HEK293 (cell line): ENCODE data around the gene RNASET2.
"Not testable (repeated sequence)": the region's sequence is repeated elsewhere in the genome, so short reads cannot be mapped to it uniquely, and the experiment has no call there.

Source experiments
- CTCF ChIA-PET: fragments of 350-600 bp; formaldehyde crosslinking; extraction: SDS; loops from one replicate; lab custom pipeline; 2021; ENCODE audit warnings: antibody characterized with exemption; lab: Yijun Ruan, JAX
- POLR2A ChIA-PET: fragments of 300-600 bp; formaldehyde crosslinking; extraction: SDS; loops from one replicate; lab custom pipeline; 2020; ENCODE audit warnings: antibody characterized with exemption, inconsistent platforms; lab: Yijun Ruan, JAX
- H3K27ac ChIP-seq: fragments of 200-500 bp; sonication (Bioruptor generic); 2 replicates; pipeline ENCODE4 v1.5.1; 2014; ENCODE audit warnings: low read depth, low read length, control low read depth, inconsistent platforms; ENCODE audit errors: extremely low read depth
- H3K36me3 ChIP-seq, 2 experiments: fragments of 200-500 bp in 1 of 2; sonication (Bioruptor generic) in 1 of 2; 1 replicate in 1 of 2; 2 replicates in 1 of 2; pipeline ENCODE4 v1.5.1; 2014 to 2017; ENCODE audit warnings: inconsistent platforms in 2 of 2, low read length in 2 of 2; ENCODE audit not compliant: control insufficient read depth in 2 of 2, insufficient read depth in 1 of 2
- H3K4me1 ChIP-seq: fragments of 200-500 bp; sonication (Bioruptor generic); 2 replicates; pipeline ENCODE4 v1.5.1; 2014; ENCODE audit warnings: mild to moderate bottlenecking, low read length, inconsistent platforms; ENCODE audit not compliant: control insufficient read depth, insufficient read depth
- H3K4me3 ChIP-seq: 2 replicates; pipeline ENCODE4 v1.5.1; 2011; ENCODE audit warnings: low read depth, mild to moderate bottlenecking, control low read depth, low read length, moderate library complexity
- H3K9me3 ChIP-seq: fragments of 200-500 bp; sonication (Bioruptor generic); 2 replicates; pipeline ENCODE4 v1.5.1; 2014; ENCODE audit warnings: low read depth, low read length, inconsistent platforms; ENCODE audit not compliant: control insufficient read depth, insufficient read depth
- GLI4 ChIP-seq: fragments of 450-650 bp; formaldehyde crosslinking; IDR thresholded peaks from 2 replicates; pipeline ENCODE4 v1.5.1; 2016; ENCODE audit warnings: missing biosample characterization, missing genetic modification characterization
- GLIS1 ChIP-seq: fragments of 450-650 bp; formaldehyde crosslinking; IDR thresholded peaks from 2 replicates; pipeline ENCODE4 v1.5.1; 2016; ENCODE audit warnings: missing biosample characterization, missing genetic modification characterization
- MZF1 ChIP-seq: fragments of 450-650 bp; formaldehyde crosslinking; IDR thresholded peaks from 2 replicates; pipeline ENCODE4 v1.5.1; 2017; ENCODE audit warnings: missing biosample characterization, missing genetic modification characterization, borderline replicate concordance
- PBX3 ChIP-seq: sonication (generic); formaldehyde crosslinking; IDR thresholded peaks from 2 replicates; pipeline ENCODE4 v1.8.1; 2022; ENCODE audit warnings: mild to moderate bottlenecking, moderate library complexity, missing genetic modification reagents
- SP7 ChIP-seq: fragments of 450-650 bp; formaldehyde crosslinking; IDR thresholded peaks from 2 replicates; pipeline ENCODE4 v1.5.1; 2016; ENCODE audit warnings: missing biosample characterization, missing genetic modification characterization
- TCF7L2 ChIP-seq: IDR thresholded peaks from 2 replicates; pipeline ENCODE4 v1.6.1; 2011; ENCODE audit warnings: low read depth, mild to moderate bottlenecking, inconsistent platforms, low read length, moderate library complexity, borderline replicate concordance
- ZBTB21 ChIP-seq: fragments of 450-650 bp; formaldehyde crosslinking; IDR thresholded peaks from 2 replicates; pipeline ENCODE4 v1.5.1; 2017; ENCODE audit warnings: missing biosample characterization, missing genetic modification characterization
- ZFHX2 ChIP-seq: fragments of 450-650 bp; formaldehyde crosslinking; conservative IDR thresholded peaks from 2 replicates; pipeline ENCODE4 v1.5.1; 2016; ENCODE audit warnings: missing biosample characterization, missing genetic modification characterization
- ZNF2 ChIP-seq: fragments of 450-650 bp; formaldehyde crosslinking; IDR thresholded peaks from 2 replicates; pipeline ENCODE4 v1.5.1; 2016; ENCODE audit warnings: missing biosample characterization, missing genetic modification characterization
- ZNF23 ChIP-seq: fragments of 450-650 bp; formaldehyde crosslinking; IDR thresholded peaks from 2 replicates; pipeline ENCODE4 v1.5.1; 2016; ENCODE audit warnings: missing biosample characterization, missing genetic modification characterization, borderline replicate concordance
- ZNF324 ChIP-seq: fragments of 450-650 bp; formaldehyde crosslinking; IDR thresholded peaks from 2 replicates; pipeline ENCODE4 v1.5.1; 2016; ENCODE audit warnings: missing biosample characterization, missing genetic modification characterization
- ZNF558 ChIP-seq: fragments of 450-650 bp; formaldehyde crosslinking; IDR thresholded peaks from 2 replicates; pipeline ENCODE4 v1.5.1; 2016; ENCODE audit warnings: missing biosample characterization, missing genetic modification characterization
- ZNF626 ChIP-seq: fragments of 450-650 bp; sonication (Bioruptor Pico); formaldehyde crosslinking; IDR thresholded peaks from 2 replicates; pipeline ENCODE4 v1.5.1; 2018; ENCODE audit warnings: missing biosample characterization, missing genetic modification characterization, inconsistent platforms
- ZNF654 ChIP-seq: fragments of 450-650 bp; formaldehyde crosslinking; IDR thresholded peaks from 2 replicates; pipeline ENCODE4 v1.5.1; 2016; ENCODE audit warnings: low read depth, missing biosample characterization, missing genetic modification characterization
- ZNF658 ChIP-seq: fragments of 450-650 bp; formaldehyde crosslinking; IDR thresholded peaks from 2 replicates; pipeline ENCODE4; 2016; ENCODE audit warnings: missing biosample characterization, missing genetic modification characterization
- ZNF660 ChIP-seq: fragments of 450-650 bp; IDR thresholded peaks from 2 replicates; pipeline ENCODE4 v1.5.1; 2018; ENCODE audit warnings: missing biosample characterization, mild to moderate bottlenecking, missing genetic modification characterization
- ZNF76 ChIP-seq: fragments of 450-650 bp; formaldehyde crosslinking; IDR thresholded peaks from 2 replicates; pipeline ENCODE4; 2016; ENCODE audit warnings: low read depth, missing biosample characterization, missing genetic modification characterization, borderline replicate concordance
- ZNF768 ChIP-seq: fragments of 450-650 bp; formaldehyde crosslinking; IDR thresholded peaks from 2 replicates; pipeline ENCODE4 v1.5.1; 2018; ENCODE audit warnings: missing biosample characterization, mild to moderate bottlenecking, missing genetic modification characterization
- ZSCAN16 ChIP-seq: fragments of 450-650 bp; formaldehyde crosslinking; IDR thresholded peaks from 2 replicates; pipeline ENCODE4 v1.5.1; 2016; ENCODE audit warnings: missing biosample characterization, missing genetic modification characterization
- TF ChIP-seq, protein P1 (sequence below): fragments of 450-650 bp; formaldehyde crosslinking; IDR thresholded peaks from 2 replicates; pipeline ENCODE4 v1.5.1; 2016; ENCODE audit warnings: missing biosample characterization, missing genetic modification characterization
- TF ChIP-seq, protein P2 (sequence below): fragments of 450-650 bp; formaldehyde crosslinking; IDR thresholded peaks from 2 replicates; pipeline ENCODE4 v1.5.1; 2017; ENCODE audit warnings: missing biosample characterization, missing genetic modification characterization
- TF ChIP-seq, protein P3 (sequence below): fragments of 450-650 bp; formaldehyde crosslinking; IDR thresholded peaks from 2 replicates; pipeline ENCODE4 v1.5.1; 2016; ENCODE audit warnings: missing biosample characterization, missing genetic modification characterization

Gene RNASET2

DNA sequence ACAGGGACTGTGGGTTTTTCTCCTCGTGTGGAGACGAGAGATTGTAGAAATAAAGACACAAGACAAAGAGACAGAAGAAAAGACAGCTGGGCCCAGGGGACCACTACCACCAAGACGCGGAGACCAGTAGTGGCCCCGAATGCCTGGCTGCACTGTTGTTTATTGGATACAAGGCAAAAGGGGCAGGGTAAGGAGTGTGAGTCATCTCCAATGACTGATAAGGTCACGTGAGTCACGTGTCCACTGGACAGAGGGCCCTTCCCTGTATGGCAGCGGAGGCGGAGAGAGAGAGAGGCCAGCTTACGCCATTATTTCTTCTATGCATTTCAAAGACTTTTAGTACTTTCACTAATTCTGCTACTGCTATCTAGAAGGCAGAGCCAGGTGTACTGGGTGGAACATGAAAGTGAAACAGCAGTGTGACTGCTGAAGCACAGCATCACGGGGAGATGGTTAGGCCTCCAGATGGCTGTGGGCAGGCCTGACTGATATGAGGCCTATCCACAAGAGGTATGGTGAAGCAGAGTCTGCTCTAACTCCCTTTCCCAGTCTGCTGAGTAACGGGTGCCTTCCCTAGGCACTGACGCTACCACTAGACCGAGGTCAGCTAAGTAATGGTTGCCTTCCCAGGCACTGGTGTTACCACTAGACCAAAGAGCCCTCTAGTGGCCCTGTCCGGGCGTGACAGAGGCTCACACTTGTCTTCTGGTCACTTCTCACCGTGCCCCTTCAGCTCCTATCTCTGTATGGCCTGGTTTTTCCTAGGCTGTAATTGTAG, 5.3 kb downstream of the RNASET2 start:
- CTCF ChIA-PET: interaction anchor here (0.6 to 2.3 kb wide), 35 partner anchors 10 to 1794 kb away, joined by 3 to 26 read pairs (median 4); no protein-coding TSS in a partner anchor
- H3K36me3 ChIP-seq: peaks cover 0 to 41% of the 10 kb centered on the region in 2 experiments; a peak in 2 of 3 replicates
- TF ChIP-seq SP7 (tag by site-specific recombination) (peak; percentile 20; the same call in 1 of the 2 replicates), ZNF660 (tag by site-specific recombination) (peak; percentile 46; the same call in 1 of the 2 replicates), ZNF654 (peak; percentile 69), ZNF2 (tag by site-specific recombination) (peak; percentile 99)
- TF ChIP-seq, protein P1, sequence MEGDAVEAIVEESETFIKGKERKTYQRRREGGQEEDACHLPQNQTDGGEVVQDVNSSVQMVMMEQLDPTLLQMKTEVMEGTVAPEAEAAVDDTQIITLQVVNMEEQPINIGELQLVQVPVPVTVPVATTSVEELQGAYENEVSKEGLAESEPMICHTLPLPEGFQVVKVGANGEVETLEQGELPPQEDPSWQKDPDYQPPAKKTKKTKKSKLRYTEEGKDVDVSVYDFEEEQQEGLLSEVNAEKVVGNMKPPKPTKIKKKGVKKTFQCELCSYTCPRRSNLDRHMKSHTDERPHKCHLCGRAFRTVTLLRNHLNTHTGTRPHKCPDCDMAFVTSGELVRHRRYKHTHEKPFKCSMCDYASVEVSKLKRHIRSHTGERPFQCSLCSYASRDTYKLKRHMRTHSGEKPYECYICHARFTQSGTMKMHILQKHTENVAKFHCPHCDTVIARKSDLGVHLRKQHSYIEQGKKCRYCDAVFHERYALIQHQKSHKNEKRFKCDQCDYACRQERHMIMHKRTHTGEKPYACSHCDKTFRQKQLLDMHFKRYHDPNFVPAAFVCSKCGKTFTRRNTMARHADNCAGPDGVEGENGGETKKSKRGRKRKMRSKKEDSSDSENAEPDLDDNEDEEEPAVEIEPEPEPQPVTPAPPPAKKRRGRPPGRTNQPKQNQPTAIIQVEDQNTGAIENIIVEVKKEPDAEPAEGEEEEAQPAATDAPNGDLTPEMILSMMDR (tag by site-specific recombination): peak; percentile 48; the same call in 1 of the 2 replicates
- H3K4me1 ChIP-seq, H3K9me3 ChIP-seq, H3K4me3 ChIP-seq, H3K27ac ChIP-seq: not testable (repeated sequence)
- POLR2A ChIA-PET: interaction anchor here (1.4 to 1.7 kb wide), 2 partner anchors 48 to 164 kb away, joined by 3 to 6 read pairs; partner anchors contain the start of gene CEP43

DNA sequence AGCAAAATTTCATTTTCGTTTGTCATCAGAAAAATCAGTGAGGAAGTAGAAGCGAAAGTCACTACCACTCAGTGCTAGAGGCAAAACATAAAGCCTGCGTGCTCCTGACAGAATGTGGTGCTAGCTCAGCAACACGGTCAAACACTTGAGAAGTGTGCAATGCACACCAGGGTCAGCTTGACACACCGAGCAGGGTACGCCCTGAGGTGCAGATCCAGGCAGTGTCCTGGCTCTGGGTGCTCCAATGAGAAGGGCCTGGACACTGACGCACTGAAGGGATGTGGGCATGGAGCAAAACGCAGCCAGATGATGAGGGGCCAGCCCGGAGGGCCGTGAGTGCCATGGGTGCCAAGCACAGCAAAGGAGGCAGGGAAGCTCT, 5.9 kb downstream of the RNASET2 start:
- ChIA-PET CTCF (interaction anchor here (0.7 to 2.3 kb wide), 15 partner anchors 9 to 228 kb away, joined by 3 to 26 read pairs (median 4); no protein-coding TSS in a partner anchor), POLR2A (no interaction called here)
- peaks cover 0 to 45% of the 10 kb centered on the region in 2 experiments; a peak in 2 of 3 replicates for H3K36me3 ChIP-seq
- no peaks in the 10 kb centered on the region for H3K9me3 ChIP-seq
- no peak overlapping the region for H3K27ac ChIP-seq
- no peak for TF ChIP-seq ZNF626 (tag by site-specific recombination)
- TF ChIP-seq ZFHX2 (tag by site-specific recombination): no peak
- no peak for TF ChIP-seq GLI4 (tag by site-specific recombination)
- TF ChIP-seq PBX3 (CRISPR knock-in tag): no peak
- no peak for TF ChIP-seq ZNF658
- TF ChIP-seq ZNF558: no peak
- no peak for TF ChIP-seq ZNF660 (tag by site-specific recombination)
- no peak for TF ChIP-seq MZF1
- TF ChIP-seq ZNF324 (tag by site-specific recombination): no peak
- TF ChIP-seq ZBTB21 (tag by site-specific recombination): no peak
- TF ChIP-seq ZNF768 (tag by site-specific recombination): no peak
- TF ChIP-seq, protein P2, sequence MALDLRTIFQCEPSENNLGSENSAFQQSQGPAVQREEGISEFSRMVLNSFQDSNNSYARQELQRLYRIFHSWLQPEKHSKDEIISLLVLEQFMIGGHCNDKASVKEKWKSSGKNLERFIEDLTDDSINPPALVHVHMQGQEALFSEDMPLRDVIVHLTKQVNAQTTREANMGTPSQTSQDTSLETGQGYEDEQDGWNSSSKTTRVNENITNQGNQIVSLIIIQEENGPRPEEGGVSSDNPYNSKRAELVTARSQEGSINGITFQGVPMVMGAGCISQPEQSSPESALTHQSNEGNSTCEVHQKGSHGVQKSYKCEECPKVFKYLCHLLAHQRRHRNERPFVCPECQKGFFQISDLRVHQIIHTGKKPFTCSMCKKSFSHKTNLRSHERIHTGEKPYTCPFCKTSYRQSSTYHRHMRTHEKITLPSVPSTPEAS (tag by site-specific recombination): no peak
- no peak for TF ChIP-seq TCF7L2
- TF ChIP-seq, protein P3, sequence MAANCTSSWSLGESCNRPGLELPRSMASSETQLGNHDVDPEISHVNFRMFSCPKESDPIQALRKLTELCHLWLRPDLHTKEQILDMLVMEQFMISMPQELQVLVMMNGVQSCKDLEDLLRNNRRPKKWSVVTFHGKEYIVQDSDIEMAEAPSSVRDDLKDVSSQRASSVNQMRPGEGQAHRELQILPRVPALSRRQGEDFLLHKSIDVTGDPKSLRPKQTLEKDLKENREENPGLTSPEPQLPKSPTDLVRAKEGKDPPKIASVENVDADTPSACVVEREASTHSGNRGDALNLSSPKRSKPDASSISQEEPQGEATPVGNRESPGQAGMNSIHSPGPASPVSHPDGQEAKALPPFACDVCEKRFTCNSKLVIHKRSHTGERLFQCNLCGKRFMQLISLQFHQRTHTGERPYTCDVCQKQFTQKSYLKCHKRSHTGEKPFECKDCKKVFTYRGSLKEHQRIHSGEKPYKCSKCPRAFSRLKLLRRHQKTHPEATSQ: no peak
- TF ChIP-seq ZNF76 (tag by site-specific recombination): no peak
- TF ChIP-seq GLIS1 (tag by site-specific recombination): no peak
- TF ChIP-seq ZSCAN16 (tag by site-specific recombination): no peak
- TF ChIP-seq ZNF23 (tag by site-specific recombination): no peak
- no peak for TF ChIP-seq SP7 (tag by site-specific recombination)
- H3K4me3 ChIP-seq: no peak overlapping the region
- H3K4me1 ChIP-seq: no peaks in the 10 kb centered on the region
